Neural cell (in vitro differentiated cells): ENCODE measurements around the gene VAMP1. TPM values are rescaled to one million over a fixed set of nuclear protein-coding genes. Genes with fewer than 3 reads are reported as not detected.

Experiments
- H2AFZ ChIP-seq: fragments of 200-600, 300-800 bp; sonication (generic), shearing (Covaris generic); 2 replicates; pipeline ENCODE4 v1.6.0; 2014; ENCODE audit warnings: low read depth, mild to moderate bottlenecking, antibody characterized with exemption, low read length, moderate library complexity
- H3F3A ChIP-seq: fragments of 200-600 bp; shearing (Covaris generic); 2 replicates; pipeline ENCODE4 v1.6.1; 2016; ENCODE audit warnings: mild to moderate bottlenecking, moderate library complexity, mixed read lengths, antibody characterized with exemption, low read length; ENCODE audit not compliant: insufficient read depth, poor library complexity, severe bottlenecking
- H3K27ac ChIP-seq: fragments of 200-600, 300-800 bp; sonication (generic), shearing (Covaris generic); 2 replicates; pipeline ENCODE4 v1.5.1; 2014; ENCODE audit warnings: mild to moderate bottlenecking, low read length, moderate library complexity
- H3K27me3 ChIP-seq: fragments of 300-800, 200-600 bp; sonication (generic), shearing (Covaris generic); 2 replicates; pipeline ENCODE4 v1.6.0; 2014; ENCODE audit warnings: mild to moderate bottlenecking, low read depth, low read length, moderate library complexity; ENCODE audit not compliant: insufficient read depth
- H3K36me3 ChIP-seq: fragments of 300-800, 200-600 bp; sonication (generic), shearing (Covaris generic); 2 replicates; pipeline ENCODE4 v1.5.1; 2014; ENCODE audit warnings: mild to moderate bottlenecking, antibody characterized with exemption, low read length, moderate library complexity; ENCODE audit not compliant: insufficient read depth
- H3K4me2 ChIP-seq: fragments of 300-800, 200-600 bp; sonication (generic), shearing (Covaris generic); 2 replicates; pipeline ENCODE4 v1.6.0; 2014; ENCODE audit warnings: mild to moderate bottlenecking, low read length
- H3K4me3 ChIP-seq: fragments of 300-800, 200-600 bp; sonication (generic), shearing (Covaris generic); 2 replicates; pipeline ENCODE4 v1.5.1; 2014; ENCODE audit warnings: mild to moderate bottlenecking, low read length, moderate library complexity
- H3K79me2 ChIP-seq: fragments of 200-600 bp; shearing (Covaris generic); replicated peaks from 2 replicates; pipeline ENCODE4 v1.6.0; 2014; ENCODE audit warnings: mild to moderate bottlenecking, low read length, moderate library complexity; ENCODE audit not compliant: insufficient read depth
- H3K9ac ChIP-seq: fragments of 300-800, 200-600 bp; sonication (generic), shearing (Covaris generic); 2 replicates; pipeline ENCODE4 v1.6.1; 2016; ENCODE audit warnings: mild to moderate bottlenecking, low read length, mixed read lengths
- H3K9me2 ChIP-seq: fragments of 200-600 bp; shearing (Covaris generic); 2 replicates; pipeline ENCODE4 v1.6.1; 2016; ENCODE audit warnings: mild to moderate bottlenecking, low read length, mixed read lengths; ENCODE audit not compliant: insufficient read depth
- H3K9me3 ChIP-seq: fragments of 200-600, 300-800 bp; sonication (generic), shearing (Covaris generic); 2 replicates; pipeline ENCODE4 v1.6.1; 2016; ENCODE audit warnings: mild to moderate bottlenecking, mixed run types, low read length, moderate library complexity, mixed read lengths
- H4K20me1 ChIP-seq: fragments of 200-600 bp; shearing (Covaris generic); 2 replicates; pipeline ENCODE4 v1.6.1; 2016; ENCODE audit warnings: mild to moderate bottlenecking, mixed run types; ENCODE audit not compliant: insufficient read depth
- CTCF ChIP-seq: fragments of 450-650 bp; IDR thresholded peaks from 2 replicates; pipeline ENCODE4 v1.5.1; 2014; ENCODE audit warnings: antibody characterized with exemption, mild to moderate bottlenecking, moderate library complexity; ENCODE audit not compliant: poor library complexity, severe bottlenecking
- EP300 ChIP-seq: fragments of 450-650 bp; conservative IDR thresholded peaks from 2 replicates; pipeline ENCODE4 v1.6.1; 2014; ENCODE audit warnings: antibody characterized with exemption, mild to moderate bottlenecking, moderate library complexity; ENCODE audit not compliant: poor library complexity, severe bottlenecking
- EZH2 ChIP-seq: fragments of 200-600, 300-800 bp; shearing (Covaris generic), sonication (generic); IDR thresholded peaks from 2 replicates; pipeline ENCODE4 v1.6.1; 2014; ENCODE audit warnings: antibody characterized with exemption, low read length, borderline replicate concordance, mild to moderate bottlenecking; ENCODE audit not compliant: insufficient read depth, poor library complexity, severe bottlenecking
- MXI1 ChIP-seq: fragments of 450-650 bp; conservative IDR thresholded peaks from 2 replicates; pipeline ENCODE4 v1.6.1; 2014; ENCODE audit warnings: antibody characterized with exemption, mild to moderate bottlenecking; ENCODE audit not compliant: poor library complexity, severe bottlenecking
- POLR2AphosphoS5 ChIP-seq: IDR thresholded peaks from 2 replicates; pipeline ENCODE4 v1.6.1; 2012
- RAD21 ChIP-seq: fragments of 450-650 bp; conservative IDR thresholded peaks from 2 replicates; pipeline ENCODE4 v1.6.1; 2014; ENCODE audit warnings: antibody characterized with exemption, mild to moderate bottlenecking, moderate library complexity
- REST ChIP-seq: IDR thresholded peaks from 2 replicates; pipeline ENCODE4 v1.6.1; 2012; ENCODE audit warnings: borderline replicate concordance
- SMC3 ChIP-seq: fragments of 450-650 bp; conservative IDR thresholded peaks from 2 replicates; pipeline ENCODE4 v1.6.1; 2014; ENCODE audit warnings: antibody characterized with exemption, mild to moderate bottlenecking, moderate library complexity; ENCODE audit not compliant: poor library complexity
- TAF1 ChIP-seq: IDR thresholded peaks from 2 replicates; pipeline ENCODE4 v1.6.1; 2012; ENCODE audit warnings: low read depth
- polyA plus RNA-seq: library from polyadenylated mRNA; depleted of rRNA; stranded (reverse); fragments of >200 nt; gene quantifications from 2 replicates; pipeline ENCODE4 v1.2.3, GENCODE V29; 2014

VAMP1 gene
- polyA plus RNA-seq, 1 donor from 2014 or later, result 4.3 TPM

- Histone ChIP-seq H3K36me3 (no peaks in the 10 kb centered on the region), H3K9ac (no peak overlapping the region)
These were observed 8.9 kb downstream of the VAMP1 start for GRCh38 chr12:6461401-6462233.

GRCh38 chr12:6460751-6461371, 9.6 kb downstream of the VAMP1 start:
- H3K4me3 ChIP-seq, result no peak overlapping the region
- no peak overlapping the region for H3K9ac ChIP-seq
- H2AFZ ChIP-seq, result no peak overlapping the region
- no peaks in the 10 kb centered on the region for H3K79me2 ChIP-seq
- no peak overlapping the region for H3K4me2 ChIP-seq
- TF ChIP-seq MXI1 (no peak), TAF1 (no peak), REST (no peak), EZH2 (no peak)
- H3K27ac ChIP-seq, result no peak overlapping the region
- H4K20me1 ChIP-seq, result no peaks in the 10 kb centered on the region
- no peaks in the 10 kb centered on the region for H3K9me2 ChIP-seq
- no peaks in the 10 kb centered on the region for H3F3A ChIP-seq
- no peaks in the 10 kb centered on the region for H3K9me3 ChIP-seq
- H3K36me3 ChIP-seq, result no peaks in the 10 kb centered on the region
- no peaks in the 10 kb centered on the region for H3K27me3 ChIP-seq

More at GRCh38 chr12:6461401-6462233, 8.9 kb downstream of the VAMP1 start:
- Histone ChIP-seq H3K9me3 (no peaks in the 10 kb centered on the region), H3K79me2 (no peaks in the 10 kb centered on the region), H4K20me1 (no peaks in the 10 kb centered on the region), H3K4me2 (no peak overlapping the region), H3K9me2 (no peaks in the 10 kb centered on the region), H3K27me3 (no peaks in the 10 kb centered on the region), H3K27ac (no peak overlapping the region), H2AFZ (no peak overlapping the region), H3K4me3 (no peak overlapping the region), H3F3A (no peaks in the 10 kb centered on the region)
- TF ChIP-seq POLR2AphosphoS5 (no peak), RAD21 (no peak)

GRCh38 chr12:6459004-6459337, 11.5 kb downstream of the VAMP1 start:
- Histone ChIP-seq H3K9ac (no peak overlapping the region), H2AFZ (no peak overlapping the region), H3K79me2 (no peaks in the 10 kb centered on the region), H3K27me3 (no peaks in the 10 kb centered on the region), H3K9me3 (no peaks in the 10 kb centered on the region), H3F3A (no peaks in the 10 kb centered on the region), H3K27ac (no peak overlapping the region), H3K9me2 (no peaks in the 10 kb centered on the region), H3K36me3 (no peaks in the 10 kb centered on the region), H4K20me1 (no peaks in the 10 kb centered on the region), H3K4me3 (no peak overlapping the region), H3K4me2 (no peak overlapping the region)
- TF ChIP-seq MXI1, result no peak
- no peak for TF ChIP-seq RAD21
- no peak for TF ChIP-seq EZH2
- TF ChIP-seq CTCF, result no peak
- TF ChIP-seq SMC3, result no peak
- TF ChIP-seq POLR2AphosphoS5, result no peak
- TF ChIP-seq EP300, result no peak
- no peak for TF ChIP-seq TAF1
- TF ChIP-seq REST, result no peak
